Heart right ventricle (tissue), 16 donors: ENCODE results near the gene GRM8. TPM values are rescaled to one million over a fixed set of nuclear protein-coding genes. Genes with fewer than 3 reads are reported as not detected.

Experiments
- ATAC-seq, 8 donors: fragments of 200-7000 bp; cut with Tn5 transposase; one replicate each; pipeline ENCODE4 v1.9.1; 2020; ENCODE audit warnings: mild to moderate bottlenecking in 8 of 8, moderate library complexity in 8 of 8, moderate number of reproducible peaks in 1 of 8
- DNase-seq, 2 donors: peaks; one replicate each; pipeline ENCODE4 v3.0.0-alpha.2; 2020
- H3K27ac ChIP-seq, 10 donors: fragments of 200-600 bp; sonication (generic) in 2 of 10; one replicate each; pipeline versions ENCODE4 v1.5.0 to v1.8.0; 2020 to 2022; ENCODE audit warnings: mild to moderate bottlenecking in 3 of 10
- H3K27me3 ChIP-seq, 7 donors: fragments of 200-600 bp; one replicate each; pipeline ENCODE4 v1.8.0; 2021 to 2022; ENCODE audit warnings: mild to moderate bottlenecking in 2 of 7
- H3K36me3 ChIP-seq, 9 donors: fragments of 200-600 bp; sonication (generic) in 1 of 9; one replicate each; pipeline versions ENCODE4 v1.5.0 to v1.8.0; 2020 to 2022; ENCODE audit warnings: mild to moderate bottlenecking in 2 of 9
- H3K4me1 ChIP-seq, 9 donors: fragments of 200-600 bp; sonication (generic) in 1 of 9; one replicate each; pipeline versions ENCODE4 v1.5.0 to v1.8.0; 2020 to 2022; ENCODE audit warnings: mild to moderate bottlenecking in 4 of 9
- H3K4me3 ChIP-seq, 10 donors: fragments of 200-600 bp; sonication (generic) in 2 of 10; one replicate each; pipeline versions ENCODE4 v1.5.0 to v1.8.0; 2020 to 2022; ENCODE audit warnings: mild to moderate bottlenecking in 7 of 10, moderate library complexity in 2 of 10
- H3K9me3 ChIP-seq, 11 donors: fragments of 200-600 bp in 10 of 11; sonication (generic) in 2 of 11; one replicate each; pipeline versions ENCODE4 v1.5.0 to v1.8.0; 2013 to 2022; ENCODE audit warnings: mild to moderate bottlenecking in 2 of 11, control low read depth in 1 of 11, moderate library complexity in 1 of 11
- CTCF ChIP-seq, 9 donors: fragments of 200-600 bp; sonication (generic) in 2 of 9; IDR thresholded peaks; one replicate each; pipeline versions ENCODE4 v1.5.0 to v1.8.0; 2021 to 2022; ENCODE audit warnings: antibody characterized with exemption in 9 of 9, mild to moderate bottlenecking in 5 of 9, moderate library complexity in 1 of 9
- WGBS, 2 donors: extraction: QIAGEN DNeasy Blood & Tissue Kit; methylation state at CpG; one replicate each; pipeline ENCODE4 v1.1.7; 2013; ENCODE audit warnings: inconsistent platforms in 1 of 2; 5-methylcytosine and 5-hydroxymethylcytosine counted together
- intact Hi-C, 10 donors: fragments of 100-400 bp; cut with DNase I; formaldehyde crosslinking; loops; one replicate each; pipeline versions ENCODE4 v1.11.1 to v1.14.2; 2022
- polyA plus RNA-seq, 2 donors: library from polyadenylated mRNA; stranded (reverse); fragments of 200-250 nt; gene quantifications; one replicate each; pipeline ENCODE4 v1.2.3, GENCODE V29; 2013
- total RNA-seq, 10 donors: library from RNA; stranded (reverse); fragmentation: NEBNext Ultra II Directional in 3 of 10; extraction: Animal tissue kit (Norgen Biotek cat#: 25700) in 3 of 10; gene quantifications; one replicate each; pipeline versions ENCODE4 v1.2.1 to v1.2.4, GENCODE V29; 2021 to 2023
- donor health status: Arrhythmogenic right ventricular cardiomyopathy.
- donor health status: ischemic (EF 13 %, LVEDD 7.1; RV severe dilation, severe dysfunction).
- donor health status: healthy with polysubstance abuse.
- donor health status: DM: no; HTN: yes; CAD: no.
- donor health status: DM: no; HTN: no; CAD: no.
- donor health status: ischemic (EF 25% LVEDD 6.9; RV normal size, moderate dysfunction).
- donor health status: ischemic (EF 25% LVEDD 5.7; RV mildly dilated, moderate dysfunction).
- donor health status: healthy.
- donor health status: DM: yes; HTN: yes; CAD: no.
- donor health status: Ischemic cardiomyopathy.
- donor health status: ischemic (EF 35%, LVEDD 5.7; RV mildly dilated, moderate dysfunction).
- donor health status: nonischemic (EF 11% LVEDD 7.7; RV severe dilation, severe dysfunction).
- donor health status: DM: yes; HTN: yes; CAD: no.
- donor health status: PGD.
- donor health status: ischemic (EF 29% LVEDD 5.4; RV normal size, mild dysfunction).
- donor health status: nonischemic (EF 23%, LVEDD 6.1; RV moderate dilation, normal function).

Gene GRM8
- total and polyA plus RNA-seq, 12 donors: 0.13 to 0.68 (median 0.34) TPM; not detected in 5

- Histone ChIP-seq H3K36me3 (no peaks in the 10 kb centered on the region), H3K4me3 (peak overlapping the region in 6 of 10 donors; percentile 12 to 33 (median 28)), H3K4me1 (peaks cover 0 to 18% (median 0%) of the 10 kb centered on the region in 9 donors), H3K27me3 (no peaks in the 10 kb centered on the region), H3K27ac (peak overlapping the region in 7 of 10 donors; percentile 12 to 73 (median 64)), H3K9me3 (no peaks in the 10 kb centered on the region)
- DNase-seq: peak in 1 of 2 donors; percentile 25
- ATAC-seq: peak; percentile 34 to 89 (median 69)
- no peak for TF ChIP-seq CTCF (IDR thresholded peaks at IDR 0.05)
- intact Hi-C loops: loop anchor here in 1 of 10 donors (10.0 kb wide), 1 partner anchor 50 kb away; no protein-coding TSS in a partner anchor
- 2 to 3% methylated on average over 1 of the region's 1 CpG for WGBS, 2 donors
Observed at GRCh38 chr7:126495001-126495400, 757.7 kb downstream of the GRM8 start.

- Histone ChIP-seq H3K27ac (peak overlapping the region in 3 of 10 donors; percentile 37 to 73 (median 52)), H3K27me3 (no peaks in the 10 kb centered on the region), H3K9me3 (no peaks in the 10 kb centered on the region), H3K4me1 (peaks cover 0 to 18% (median 0%) of the 10 kb centered on the region in 9 donors), H3K36me3 (no peaks in the 10 kb centered on the region), H3K4me3 (no peak overlapping the region)
- ATAC-seq (peak in 3 of 8 donors; percentile 18 to 45 (median 37)), DNase-seq (no peak)
- 13 to 22% methylated on average over 2 of the region's 2 CpGs for WGBS, 2 donors
- no peak for TF ChIP-seq CTCF (IDR thresholded peaks at IDR 0.05)
- intact Hi-C loops: loop anchor here in 1 of 10 donors (10.0 kb wide), 1 partner anchor 49 kb away; no protein-coding TSS in a partner anchor
Observed at GRCh38 chr7:126493801-126494200, 758.9 kb downstream of the GRM8 start.

GRCh38 chr7:126489874-126490273 lies 762.9 kb downstream of the GRM8 start:
- H3K36me3 ChIP-seq: no peaks in the 10 kb centered on the region
- intact Hi-C loops: loop anchor here in 1 of 10 donors (10.0 kb wide), 1 partner anchor 45 kb away; no protein-coding TSS in a partner anchor
- ATAC-seq (no peak), DNase-seq (no peak)
- WGBS, 2 donors: 73 to 85% methylated on average over 2 of the region's 2 CpGs
- no peak overlapping the region for H3K4me3 ChIP-seq
- no peaks in the 10 kb centered on the region for H3K9me3 ChIP-seq
- peaks cover 0 to 12% (median 0%) of the 10 kb centered on the region in 9 donors for H3K4me1 ChIP-seq
- H3K27me3 ChIP-seq: no peaks in the 10 kb centered on the region
- no peak for TF ChIP-seq CTCF (IDR thresholded peaks at IDR 0.05)
- H3K27ac ChIP-seq: no peak overlapping the region

- Histone ChIP-seq H3K9me3 (no peaks in the 10 kb centered on the region), H3K4me1 (no peaks in the 10 kb centered on the region), H3K36me3 (no peaks in the 10 kb centered on the region), H3K27ac (no peak overlapping the region), H3K27me3 (no peaks in the 10 kb centered on the region), H3K4me3 (no peak overlapping the region)
- no peak for DNase-seq
- WGBS, 2 donors: 74 to 83% methylated on average over 4 of the region's 4 CpGs
- no peak for ATAC-seq
- TF ChIP-seq CTCF (IDR thresholded peaks at IDR 0.05): no peak
- intact Hi-C loops: no loop called here
Observed at GRCh38 chr7:126487728-126488442, 764.9 kb downstream of the GRM8 start.
